ENCODE measurements around the gene NTHL1.

NTHL1 gene

DNA sequence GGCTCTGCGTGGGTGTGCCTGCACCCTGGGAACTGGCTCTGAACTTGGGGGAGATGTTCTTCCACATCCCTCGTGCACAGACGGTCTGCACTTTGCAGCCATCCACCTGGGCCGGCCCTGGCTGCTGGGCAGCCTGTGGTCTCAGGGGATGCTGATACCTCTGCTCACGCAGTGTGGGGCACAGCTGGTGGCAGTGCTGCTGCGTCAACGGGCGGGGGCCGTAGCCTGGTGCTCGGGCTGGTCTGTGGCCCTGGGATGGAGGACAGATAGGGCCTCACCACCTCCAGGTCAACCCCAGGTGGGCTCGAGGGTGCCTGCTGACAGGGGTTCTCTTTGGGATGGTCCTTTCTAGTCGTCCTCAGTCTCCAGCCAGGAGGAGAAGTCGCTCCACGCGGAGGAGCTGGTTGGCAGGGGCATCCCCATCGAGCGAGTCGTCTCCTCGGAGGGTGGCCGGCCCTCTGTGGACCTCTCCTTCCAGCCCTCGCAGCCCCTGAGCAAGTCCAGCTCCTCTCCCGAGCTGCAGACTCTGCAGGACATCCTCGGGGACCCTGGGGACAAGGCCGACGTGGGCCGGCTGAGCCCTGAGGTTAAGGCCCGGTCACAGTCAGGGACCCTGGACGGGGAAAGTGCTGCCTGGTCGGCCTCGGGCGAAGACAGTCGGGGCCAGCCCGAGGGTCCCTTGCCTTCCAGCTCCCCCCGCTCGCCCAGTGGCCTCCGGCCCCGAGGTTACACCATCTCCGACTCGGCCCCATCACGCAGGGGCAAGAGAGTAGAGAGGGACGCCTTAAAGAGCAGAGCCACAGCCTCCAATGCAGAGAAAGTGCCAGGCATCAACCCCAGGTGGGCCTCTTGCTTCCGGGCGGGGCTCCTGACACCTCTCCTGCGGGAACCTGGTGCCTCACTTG, 36.5 kb upstream of the NTHL1 start:
- DNase-seq, result no peak

DNA sequence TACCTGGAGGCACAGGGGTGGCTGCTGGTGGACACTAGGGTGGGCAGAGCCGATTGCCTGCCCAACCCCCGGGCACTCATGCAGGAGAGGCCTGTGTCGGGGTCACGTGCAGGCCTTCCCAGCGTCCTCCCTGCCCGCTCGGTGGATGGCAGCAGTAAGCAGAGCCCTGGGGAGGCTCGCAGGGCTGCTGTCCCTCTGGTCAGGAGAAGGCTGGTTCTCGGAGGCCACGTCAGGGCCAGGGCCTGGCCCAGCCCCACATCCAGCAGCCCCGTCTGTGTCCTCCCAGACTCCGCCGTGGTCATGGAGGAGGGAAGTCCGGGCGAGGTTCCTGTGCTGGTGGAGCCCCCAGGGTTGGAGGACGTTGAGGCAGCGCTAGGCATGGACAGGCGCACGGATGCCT, 35.8 kb upstream of the NTHL1 start:
- no peak for DNase-seq

GRCh38 chr16:2082983-2083364, 35.3 kb upstream of the NTHL1 start:
- DNase-seq, result no peak

DNA sequence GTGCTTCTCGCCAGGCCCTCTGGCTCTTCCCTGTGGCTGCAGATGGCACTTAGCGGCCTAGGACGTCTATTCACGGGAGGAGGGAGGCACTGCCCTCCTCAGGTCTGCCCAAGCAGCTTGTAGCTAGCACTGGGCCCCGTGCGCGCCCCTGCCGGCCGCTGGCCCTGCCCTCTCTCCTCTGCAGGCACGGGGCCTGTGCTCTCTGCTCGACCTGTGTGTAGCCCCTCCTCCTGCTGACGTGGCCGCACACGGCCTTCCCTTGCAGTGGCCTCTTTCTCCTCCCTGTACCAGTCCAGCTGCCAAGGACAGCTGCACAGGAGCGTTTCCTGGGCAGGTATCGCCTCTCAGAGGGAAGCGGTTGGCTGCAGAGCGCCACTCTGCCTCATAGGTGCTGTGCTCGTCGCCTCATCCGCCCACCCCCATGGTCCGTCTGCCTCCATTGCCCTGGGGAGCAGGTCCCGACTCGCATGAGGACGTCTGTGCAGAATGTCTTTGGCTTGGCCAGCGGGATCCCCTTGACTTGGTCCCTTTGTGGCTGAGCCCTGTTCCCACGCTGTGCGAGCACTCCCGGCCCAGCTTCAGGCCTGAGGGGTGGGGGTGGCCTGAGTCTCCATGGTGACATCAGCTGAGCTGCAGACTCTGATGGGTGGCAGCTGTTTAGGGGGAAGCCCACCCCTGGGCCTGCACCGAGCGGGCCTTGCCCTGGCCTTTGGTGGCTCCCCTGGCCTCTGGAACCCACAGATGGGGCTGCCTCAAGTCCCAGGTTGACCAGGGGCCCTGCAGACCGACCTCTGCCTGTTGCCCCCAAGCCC, 34.7 kb upstream of the NTHL1 start:
- no peak for DNase-seq

DNA sequence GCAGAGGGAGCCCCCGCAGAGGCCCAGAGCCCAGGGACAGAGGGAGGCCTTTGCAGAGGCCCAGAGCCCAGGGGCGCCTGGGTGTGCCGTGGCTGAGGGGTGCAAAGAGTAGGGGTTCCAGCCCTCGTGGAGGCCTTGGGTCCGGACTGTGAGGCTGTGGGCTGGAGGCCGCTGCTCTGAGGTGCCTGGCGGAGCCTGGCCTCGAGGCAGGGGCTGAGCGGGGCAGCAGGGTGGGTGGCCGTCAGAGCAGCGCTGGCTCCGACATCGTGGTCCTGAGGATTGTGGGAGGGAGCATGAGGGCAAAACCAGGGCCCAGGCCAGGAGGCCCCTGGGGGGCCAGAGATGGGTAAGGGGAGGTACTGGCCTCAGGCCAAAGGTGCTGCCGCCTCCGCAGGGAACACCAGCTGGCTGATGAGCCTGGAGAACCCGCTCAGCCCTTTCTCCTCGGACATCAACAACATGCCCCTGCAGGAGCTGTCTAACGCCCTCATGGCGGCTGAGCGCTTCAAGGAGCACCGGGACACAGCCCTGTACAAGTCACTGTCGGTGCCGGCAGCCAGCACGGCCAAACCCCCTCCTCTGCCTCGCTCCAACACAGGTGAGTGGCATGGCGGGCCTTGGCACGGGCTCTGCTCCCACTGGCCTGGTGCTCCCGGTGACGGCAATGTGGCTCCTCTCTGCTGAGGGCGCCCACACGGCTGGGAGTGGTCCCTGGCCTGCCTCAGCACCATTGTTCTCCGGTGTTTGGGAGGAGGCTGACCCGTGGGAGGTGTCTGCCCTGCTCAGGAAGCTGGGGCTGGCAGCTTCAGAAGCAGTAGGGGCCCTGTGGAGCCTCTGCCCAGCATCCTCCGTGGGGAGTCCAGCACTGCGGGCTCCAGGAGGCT, 33.8 kb upstream of the NTHL1 start:
- DNase-seq, result no peak

DNA sequence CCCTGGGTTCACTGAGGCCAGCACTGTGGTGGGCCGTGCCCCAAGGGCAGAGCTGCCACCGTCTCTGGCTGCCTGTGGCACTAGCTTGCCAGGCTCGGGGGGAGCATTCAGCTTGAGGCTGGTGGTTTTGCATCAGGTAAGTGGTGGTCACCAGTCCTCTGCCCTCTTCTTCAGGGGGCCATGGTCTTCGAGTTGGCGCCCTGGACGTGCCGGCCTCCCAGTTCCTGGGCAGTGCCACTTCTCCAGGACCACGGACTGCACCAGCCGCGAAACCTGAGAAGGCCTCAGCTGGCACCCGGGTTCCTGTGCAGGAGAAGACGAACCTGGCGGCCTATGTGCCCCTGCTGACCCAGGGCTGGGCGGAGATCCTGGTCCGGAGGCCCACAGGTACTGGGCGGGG, 32.4 kb upstream of the NTHL1 start:
- DNase-seq, result no peak

DNA sequence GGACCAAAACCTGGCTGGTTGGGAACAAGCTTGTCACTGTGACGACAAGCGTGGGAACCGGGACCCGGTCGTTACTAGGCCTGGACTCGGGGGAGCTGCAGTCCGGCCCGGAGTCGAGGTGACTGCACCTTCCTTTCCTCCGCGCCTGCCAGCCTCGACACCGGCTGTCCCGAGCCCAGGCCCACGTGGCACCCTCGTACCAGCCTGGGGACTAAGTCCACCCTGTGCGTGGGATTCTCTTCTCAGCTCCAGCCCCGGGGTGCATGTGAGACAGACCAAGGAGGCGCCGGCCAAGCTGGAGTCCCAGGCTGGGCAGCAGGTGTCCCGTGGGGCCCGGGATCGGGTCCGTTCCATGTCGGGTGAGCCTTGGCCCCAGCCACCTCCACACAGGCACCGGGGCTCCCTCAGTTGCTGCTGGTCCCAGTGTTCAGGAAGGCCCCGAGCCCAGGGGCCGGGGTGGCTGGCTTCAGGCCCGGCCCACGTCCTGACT, 31.7 kb upstream of the NTHL1 start:
- DNase-seq, result no peak

DNA sequence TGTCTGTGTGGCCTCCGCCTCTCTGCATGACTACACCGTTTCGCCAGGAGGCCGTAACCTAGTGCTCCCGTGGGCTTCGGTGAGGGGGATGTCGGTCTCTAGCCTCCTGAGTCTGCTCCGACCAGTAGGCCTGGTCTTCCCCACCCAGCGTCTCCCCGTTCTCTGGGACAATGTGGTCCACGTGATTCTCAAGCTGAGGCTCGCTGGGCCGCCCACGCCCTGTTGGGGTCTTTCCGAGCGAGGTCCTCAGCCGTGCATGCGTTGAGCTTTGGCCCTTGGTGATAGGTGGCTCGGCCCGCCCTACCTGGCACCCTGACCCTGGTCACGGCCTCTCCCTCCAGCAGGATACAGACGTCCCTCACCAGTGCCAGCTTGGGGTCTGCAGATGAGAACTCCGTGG, 31.1 kb upstream of the NTHL1 start:
- no peak for DNase-seq

GRCh38 chr16:2078096-2078495, 30.5 kb upstream of the NTHL1 start:
- no peak for DNase-seq

GRCh38 chr16:2077696-2078095, 30.1 kb upstream of the NTHL1 start:
- no peak for DNase-seq

- no peak for DNase-seq
Observed at GRCh38 chr16:2077016-2077415, 29.4 kb upstream of the NTHL1 start.

- no peak for DNase-seq
Observed at GRCh38 chr16:2076072-2076865, 28.6 kb upstream of the NTHL1 start.

- DNase-seq, result no peak
Observed at GRCh38 chr16:2075631-2076030, 28.0 kb upstream of the NTHL1 start.

GRCh38 chr16:2074071-2074470, 26.4 kb upstream of the NTHL1 start:
- no peak for DNase-seq

GRCh38 chr16:2072926-2073325, 25.3 kb upstream of the NTHL1 start:
- DNase-seq, result no peak

DNA sequence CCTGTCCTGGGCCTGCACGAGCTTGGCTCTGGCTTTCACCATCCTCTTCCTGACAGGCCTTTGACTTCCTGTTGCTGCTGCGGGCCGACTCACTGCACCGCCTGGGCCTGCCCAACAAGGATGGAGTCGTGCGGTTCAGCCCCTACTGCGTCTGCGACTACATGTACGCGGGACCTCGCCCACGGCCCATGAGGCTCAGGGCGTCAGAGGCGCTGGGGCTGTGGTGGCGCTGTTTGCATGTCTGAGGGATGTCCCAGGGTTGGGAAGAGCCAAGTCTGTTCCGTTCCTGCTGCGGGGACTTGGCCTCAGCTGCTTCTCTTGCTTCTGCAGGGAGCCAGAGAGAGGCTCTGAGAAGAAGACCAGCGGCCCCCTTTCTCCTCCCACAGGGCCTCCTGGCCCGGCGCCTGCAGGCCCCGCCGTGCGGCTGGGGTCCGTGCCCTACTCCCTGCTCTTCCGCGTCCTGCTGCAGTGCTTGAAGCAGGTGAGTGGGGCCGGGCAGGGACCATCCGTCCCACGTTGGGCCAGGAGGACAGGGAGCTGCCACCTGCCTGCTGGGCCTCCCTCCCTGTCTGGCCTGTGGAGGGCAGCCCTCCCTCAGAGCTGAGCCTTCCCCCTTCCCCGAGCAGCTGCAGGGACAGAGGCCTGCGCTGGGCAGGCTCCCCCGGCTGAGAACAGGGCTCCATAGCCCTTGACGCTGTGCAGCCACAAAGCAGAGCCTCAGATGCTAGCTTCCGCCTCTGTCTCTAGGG, 24.0 kb upstream of the NTHL1 start:
- no peak for DNase-seq

- no peak for DNase-seq
Observed at GRCh38 chr16:2070576-2071453, 23.2 kb upstream of the NTHL1 start.

GRCh38 chr16:2066139-2066538, 18.5 kb upstream of the NTHL1 start:
- no peak for DNase-seq

DNA sequence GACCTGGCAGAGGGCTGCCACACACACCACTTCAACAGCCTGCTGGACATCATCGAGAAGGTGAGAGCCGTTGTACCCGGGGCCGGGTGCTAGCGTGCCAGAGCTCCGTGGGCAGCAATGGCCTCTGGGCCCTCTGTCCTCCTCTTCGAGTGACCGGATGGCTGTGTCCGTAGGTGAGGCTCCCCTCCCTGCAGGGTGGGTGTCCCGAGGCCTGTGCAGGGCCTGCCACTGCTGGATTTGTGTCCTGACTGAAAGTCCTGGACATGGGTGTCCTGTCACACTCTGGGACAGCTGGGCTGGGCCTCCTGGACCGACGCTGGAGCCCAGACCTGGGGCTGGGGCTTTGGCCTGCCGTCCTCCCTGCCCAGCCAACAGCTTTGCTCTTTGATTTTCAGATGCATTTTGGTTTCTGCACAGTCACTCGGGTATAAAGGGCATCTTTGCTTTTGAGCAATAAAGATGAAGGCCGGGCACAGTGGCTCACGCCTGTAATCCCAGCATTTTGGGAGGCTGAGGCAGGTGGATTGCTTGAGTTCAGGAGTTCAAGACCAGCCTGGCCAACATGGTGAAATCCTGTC, 16.8 kb upstream of the NTHL1 start:
- no peak for DNase-seq

DNA sequence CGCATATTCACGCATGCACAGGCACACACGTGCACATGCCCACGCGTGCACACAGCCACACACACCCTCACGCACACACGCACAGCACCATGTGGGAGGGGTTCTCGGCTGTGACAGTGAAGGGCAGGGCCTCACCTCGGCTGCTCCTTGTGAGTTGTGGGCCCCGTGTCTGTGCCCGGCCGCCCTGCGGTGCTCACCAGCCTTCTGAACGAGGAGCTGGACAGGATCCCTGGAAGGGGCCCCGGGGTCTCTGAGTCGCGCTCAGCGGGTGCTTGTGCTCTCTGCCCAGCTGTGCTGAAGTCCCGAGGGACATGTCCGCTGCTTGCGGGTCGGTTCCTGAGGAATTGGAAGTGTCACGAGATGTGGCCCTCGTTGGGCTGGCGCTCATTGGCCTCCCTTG, 16.2 kb upstream of the NTHL1 start:
- no peak for DNase-seq
